ENCODE measurements around the gene PHLPP2. TPM values are rescaled to one million over a fixed set of nuclear protein-coding genes. Genes with fewer than 3 reads are reported as not detected.
"Not testable (repeated sequence)": the region's sequence is repeated elsewhere in the genome, so short reads cannot be mapped to it uniquely, and the experiment has no call there.

PHLPP2 gene
- total RNA-seq, 1 experiment from 2014 or later, result 20.6 TPM

DNA sequence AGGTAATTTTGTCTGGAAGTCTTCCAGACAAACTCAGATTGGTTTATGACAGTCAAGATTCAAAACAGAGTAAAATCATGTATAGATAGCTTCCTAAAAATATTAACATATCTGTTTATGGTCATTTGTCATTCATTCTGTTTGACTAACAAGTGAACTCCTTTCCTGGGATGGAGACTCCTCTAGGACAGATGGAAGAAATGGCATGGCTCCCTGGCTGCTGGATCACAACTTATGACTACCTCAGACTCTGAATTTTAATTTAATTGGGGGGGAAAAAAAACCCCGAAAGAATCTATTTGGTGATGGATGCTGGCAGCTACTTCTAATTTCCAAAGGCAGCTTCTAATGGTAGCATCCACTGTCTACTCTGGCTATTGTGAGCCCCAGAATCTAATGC lies 34.6 kb downstream of the PHLPP2 start:
- Mint-ChIP-seq H3K4me1 (ENCODE audit: low read depth, unreplicated experiment) (no peaks in the 10 kb centered on the region), H3K27me3 (ENCODE audit: insufficient read depth, unreplicated experiment) (no peaks in the 10 kb centered on the region), H3K27ac (ENCODE audit: unreplicated experiment) (no peak overlapping the region), H3K36me3 (ENCODE audit: insufficient read depth, unreplicated experiment) (peaks cover 20% of the 10 kb centered on the region), H3K4me3 (ENCODE audit: unreplicated experiment) (no peak overlapping the region), H3K9me3 (ENCODE audit: unreplicated experiment) (no peaks in the 10 kb centered on the region)
- TF ChIP-seq, protein P1, sequence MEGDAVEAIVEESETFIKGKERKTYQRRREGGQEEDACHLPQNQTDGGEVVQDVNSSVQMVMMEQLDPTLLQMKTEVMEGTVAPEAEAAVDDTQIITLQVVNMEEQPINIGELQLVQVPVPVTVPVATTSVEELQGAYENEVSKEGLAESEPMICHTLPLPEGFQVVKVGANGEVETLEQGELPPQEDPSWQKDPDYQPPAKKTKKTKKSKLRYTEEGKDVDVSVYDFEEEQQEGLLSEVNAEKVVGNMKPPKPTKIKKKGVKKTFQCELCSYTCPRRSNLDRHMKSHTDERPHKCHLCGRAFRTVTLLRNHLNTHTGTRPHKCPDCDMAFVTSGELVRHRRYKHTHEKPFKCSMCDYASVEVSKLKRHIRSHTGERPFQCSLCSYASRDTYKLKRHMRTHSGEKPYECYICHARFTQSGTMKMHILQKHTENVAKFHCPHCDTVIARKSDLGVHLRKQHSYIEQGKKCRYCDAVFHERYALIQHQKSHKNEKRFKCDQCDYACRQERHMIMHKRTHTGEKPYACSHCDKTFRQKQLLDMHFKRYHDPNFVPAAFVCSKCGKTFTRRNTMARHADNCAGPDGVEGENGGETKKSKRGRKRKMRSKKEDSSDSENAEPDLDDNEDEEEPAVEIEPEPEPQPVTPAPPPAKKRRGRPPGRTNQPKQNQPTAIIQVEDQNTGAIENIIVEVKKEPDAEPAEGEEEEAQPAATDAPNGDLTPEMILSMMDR (IDR thresholded peaks at IDR 0.05; ENCODE audit: insufficient read depth in 1 of 2, low read depth in 1 of 2, low read length in 1 of 2, severe bottlenecking in 1 of 2, unreplicated experiment in 1 of 2), result no peak
- H3K4me1 ChIP-seq, result no peaks in the 10 kb centered on the region
- H3K36me3 ChIP-seq (ENCODE audit: control insufficient read depth, insufficient read depth, low read length), result no peaks in the 10 kb centered on the region
- no peaks in the 10 kb centered on the region for H3K9me3 ChIP-seq
- POLR2A ChIA-PET, result no interaction called here
- no peak overlapping the region for H3K4me3 ChIP-seq (ENCODE audit: low read depth, low read length)
- no peak for DNase-seq
- H3K27me3 ChIP-seq (replicated peaks; ENCODE audit: control insufficient read depth, insufficient read depth, low read length), result no peaks in the 10 kb centered on the region
- BruUV-seq (replicated peaks), result no TSS peak
- intact Hi-C loops (cut with micrococcal nuclease; ENCODE audit: unreplicated experiment), result no loop called here
- CTCF ChIA-PET, result no interaction called here

DNA sequence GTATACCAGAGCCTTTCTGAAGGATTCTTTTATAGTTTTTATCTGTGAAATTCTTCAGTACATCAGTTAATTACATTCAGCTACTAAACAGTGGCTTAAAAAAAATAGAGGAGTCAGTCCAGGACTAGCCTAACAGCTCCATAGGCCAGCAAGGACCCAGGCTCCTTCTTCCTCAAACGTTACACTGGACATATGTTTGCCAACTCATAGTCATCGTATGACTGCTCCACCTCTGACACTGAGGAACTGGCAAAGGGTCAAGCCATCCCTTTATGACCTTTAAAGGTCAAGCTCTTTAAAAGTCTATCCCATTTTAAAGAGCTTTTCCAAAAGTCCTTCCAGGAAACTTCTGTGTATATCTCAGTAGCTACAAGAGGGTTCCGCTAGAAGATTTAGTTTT lies 36.6 kb downstream of the PHLPP2 start:
- no peak for DNase-seq
- ChIA-PET CTCF (no interaction called here), POLR2A (no interaction called here)
- Mint-ChIP-seq H3K27me3 (ENCODE audit: insufficient read depth, unreplicated experiment) (no peaks in the 10 kb centered on the region), H3K27ac (ENCODE audit: unreplicated experiment) (no peak overlapping the region), H3K4me1 (ENCODE audit: low read depth, unreplicated experiment) (no peaks in the 10 kb centered on the region), H3K9me3 (ENCODE audit: unreplicated experiment) (no peaks in the 10 kb centered on the region), H3K4me3 (ENCODE audit: unreplicated experiment) (no peak overlapping the region), H3K36me3 (ENCODE audit: insufficient read depth, unreplicated experiment) (peaks cover 15% of the 10 kb centered on the region)
- no peaks in the 10 kb centered on the region; the same call in 1 of the 2 replicates for H3K36me3 ChIP-seq (ENCODE audit: control insufficient read depth, insufficient read depth, low read length)
- H3K9me3 ChIP-seq, result no peaks in the 10 kb centered on the region
- intact Hi-C loops (cut with micrococcal nuclease; ENCODE audit: unreplicated experiment), result no loop called here
- no TSS peak for BruUV-seq (replicated peaks)
- H3K27me3 ChIP-seq (replicated peaks; ENCODE audit: control insufficient read depth, insufficient read depth, low read length), result no peaks in the 10 kb centered on the region
- H3K4me1 ChIP-seq, result no peaks in the 10 kb centered on the region
- TF ChIP-seq, protein P1 (IDR thresholded peaks at IDR 0.05; ENCODE audit: insufficient read depth in 1 of 2, low read depth in 1 of 2, low read length in 1 of 2, severe bottlenecking in 1 of 2, unreplicated experiment in 1 of 2), result no peak
- no peak overlapping the region for H3K4me3 ChIP-seq (ENCODE audit: low read depth, low read length)

DNA sequence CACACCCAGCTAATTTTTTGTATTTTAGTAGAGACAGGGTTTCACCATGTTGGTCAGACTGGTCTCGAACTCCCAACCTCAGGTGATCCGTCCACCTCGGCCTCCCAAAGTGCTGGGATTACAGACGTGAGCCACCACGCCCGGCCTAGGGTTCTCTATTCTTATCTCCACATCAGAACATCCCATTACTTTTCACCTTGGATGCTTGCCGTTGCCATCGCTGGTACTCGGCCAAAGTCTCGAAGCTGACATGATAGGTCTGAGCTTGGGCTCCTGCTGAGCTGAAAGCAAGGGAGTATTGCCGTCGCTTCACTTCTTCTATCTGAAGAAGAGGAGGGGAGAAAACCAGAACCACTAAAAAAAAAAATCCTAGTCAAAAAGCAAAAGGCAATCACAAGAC lies 40.2 kb downstream of the PHLPP2 start:
- CTCF ChIA-PET; DNase-seq; BruUV-seq (replicated peaks); POLR2A ChIA-PET; H3K9me3 Mint-ChIP-seq (ENCODE audit: unreplicated experiment); H3K4me3 ChIP-seq (ENCODE audit: low read depth, low read length); H3K36me3 ChIP-seq (ENCODE audit: control insufficient read depth, insufficient read depth, low read length); H3K27me3 ChIP-seq (replicated peaks; ENCODE audit: control insufficient read depth, insufficient read depth, low read length); H3K9me3 ChIP-seq; H3K4me1 Mint-ChIP-seq (ENCODE audit: low read depth, unreplicated experiment); H3K27ac Mint-ChIP-seq (ENCODE audit: unreplicated experiment); H3K4me3 Mint-ChIP-seq (ENCODE audit: unreplicated experiment); intact Hi-C loops (cut with micrococcal nuclease; ENCODE audit: unreplicated experiment); H3K27me3 Mint-ChIP-seq (ENCODE audit: insufficient read depth, unreplicated experiment); H3K4me1 ChIP-seq: not testable (repeated sequence)
- H3K36me3 Mint-ChIP-seq (ENCODE audit: insufficient read depth, unreplicated experiment), result peaks cover 25% of the 10 kb centered on the region

DNA sequence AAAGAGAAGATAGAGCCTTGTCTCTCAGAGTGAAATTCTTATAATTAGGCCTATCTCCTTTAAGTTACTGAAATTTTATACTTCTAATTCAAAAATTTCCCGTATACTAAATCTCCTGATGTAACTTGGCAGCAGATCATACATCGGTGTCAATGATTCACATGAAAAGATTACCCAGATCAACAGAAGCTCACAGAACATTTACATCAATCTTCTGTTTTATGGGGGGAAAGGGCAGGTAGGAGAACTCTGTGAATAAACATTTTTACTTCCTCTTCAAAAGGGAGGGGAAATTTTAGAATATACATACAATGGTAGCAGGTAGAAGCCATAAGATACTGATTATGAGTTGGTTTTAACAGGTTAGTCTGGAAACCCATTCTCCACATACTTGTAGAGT lies 43.1 kb downstream of the PHLPP2 start:
- no peaks in the 10 kb centered on the region for H3K4me1 Mint-ChIP-seq (ENCODE audit: low read depth, unreplicated experiment)
- Histone ChIP-seq H3K4me3 (ENCODE audit: low read depth, low read length) (no peak overlapping the region), H3K4me1 (no peaks in the 10 kb centered on the region), H3K9me3 (no peaks in the 10 kb centered on the region), H3K27me3 (replicated peaks; ENCODE audit: control insufficient read depth, insufficient read depth, low read length) (no peaks in the 10 kb centered on the region), H3K36me3 (ENCODE audit: control insufficient read depth, insufficient read depth, low read length) (no peaks in the 10 kb centered on the region; the same call in 1 of the 2 replicates)
- ChIA-PET POLR2A (no interaction called here), CTCF (no interaction called here)
- no peaks in the 10 kb centered on the region for H3K9me3 Mint-ChIP-seq (ENCODE audit: unreplicated experiment)
- no TSS peak for BruUV-seq (replicated peaks)
- H3K27me3 Mint-ChIP-seq (ENCODE audit: insufficient read depth, unreplicated experiment), result no peaks in the 10 kb centered on the region
- TF ChIP-seq, protein P1 (IDR thresholded peaks at IDR 0.05; ENCODE audit: insufficient read depth in 1 of 2, low read depth in 1 of 2, low read length in 1 of 2, severe bottlenecking in 1 of 2, unreplicated experiment in 1 of 2), result no peak
- peaks cover 30% of the 10 kb centered on the region for H3K36me3 Mint-ChIP-seq (ENCODE audit: insufficient read depth, unreplicated experiment)
- H3K4me3 Mint-ChIP-seq (ENCODE audit: unreplicated experiment), result no peak overlapping the region
- no peak overlapping the region for H3K27ac Mint-ChIP-seq (ENCODE audit: unreplicated experiment)
- no peak for DNase-seq
- intact Hi-C loops (cut with micrococcal nuclease; ENCODE audit: unreplicated experiment), result no loop called here
